Stimulated activated CD4-positive, alpha-beta T cell treated with anti-CD3 and anti-CD28 coated beads, Interleukin-15, amount 100 ng/mL, for 24 hours (primary cell): Measurements from ENCODE around the gene CERS2.

Experiments
- DNase-seq: peaks from one replicate; pipeline ENCODE4 v3.0.0-alpha.2; 2020

Gene CERS2

GRCh38 chr1:150997126-150997872, 22.7 kb upstream of the CERS2 start:
- DNase-seq = no peak

- no peak for DNase-seq
Measured at GRCh38 chr1:150995896-150996295, 21.3 kb upstream of the CERS2 start.

GRCh38 chr1:150995460-150995859, 20.8 kb upstream of the CERS2 start:
- no peak for DNase-seq

GRCh38 chr1:150994248-150994647, 19.6 kb upstream of the CERS2 start:
- DNase-seq = no peak

GRCh38 chr1:150992626-150993025, 18.0 kb upstream of the CERS2 start:
- no peak for DNase-seq

- no peak for DNase-seq
Measured at GRCh38 chr1:150987924-150988323, 13.3 kb upstream of the CERS2 start.

- no peak for DNase-seq
Measured at GRCh38 chr1:150985179-150985825, 10.7 kb upstream of the CERS2 start.

- no peak for DNase-seq
Measured at GRCh38 chr1:150981805-150982712, 7.4 kb upstream of the CERS2 start, which contains the start of gene ANXA9. TSS of gene ANXA9 (plus strand) at chr1:150982292. CDS start at chr1:150983106, 814 bp downstream.

GRCh38 chr1:150981177-150981804, 6.7 kb upstream of the CERS2 start:
- DNase-seq = no peak

- peak; percentile 91 for DNase-seq
Measured at GRCh38 chr1:150979092-150980056, 4.7 kb upstream of the CERS2 start.

GRCh38 chr1:150976879-150977694, 2.5 kb upstream of the CERS2 start:
- DNase-seq = peak; percentile 85

GRCh38 chr1:150976401-150976821, 1.8 kb upstream of the CERS2 start:
- DNase-seq = no peak

- DNase-seq = peak; percentile 60
Measured at GRCh38 chr1:150973836-150974579, 627 bp downstream of the CERS2 start.

GRCh38 chr1:150973258-150973835, 1.3 kb downstream of the CERS2 start:
- peak; percentile 53 for DNase-seq

- DNase-seq = no peak
Measured at GRCh38 chr1:150972417-150972940, 2.2 kb downstream of the CERS2 start.

GRCh38 chr1:150971583-150972416, 2.8 kb downstream of the CERS2 start:
- DNase-seq = peak; percentile 22

- no peak for DNase-seq
Measured at GRCh38 chr1:150970808-150971582, 3.6 kb downstream of the CERS2 start.
